Activated CD4-positive, CD25-positive, alpha-beta regulatory T cell treated with anti-CD3 and anti-CD28 coated beads, Interleukin-2, amount 50 U/mL, for 72 hours (primary cell): ENCODE data around the gene CD164L2.
A peak's percentile ranks its signal among the peaks of the same experiment; 100 is the strongest.

ENCODE experiments used
- DNase-seq: peaks from one replicate; pipeline ENCODE4 v3.0.0; 2021

The CD164L2 gene

GRCh38 chr1:27381969-27382762, 967 bp downstream of the CD164L2 start:
- DNase-seq, result no peak

- DNase-seq, result no peak
Measured at GRCh38 chr1:27380766-27381733, 2.1 kb downstream of the CD164L2 start.

- DNase-seq, result no peak
Measured at GRCh38 chr1:27380224-27380623, 2.9 kb downstream of the CD164L2 start.

GRCh38 chr1:27379564-27380122, 3.5 kb downstream of the CD164L2 start:
- no peak for DNase-seq

GRCh38 chr1:27377760-27378495, 5.2 kb downstream of the CD164L2 start:
- no peak for DNase-seq

GRCh38 chr1:27374362-27375086, 8.6 kb downstream of the CD164L2 start, which contains the start of gene FCN3:
Gene FCN3 (minus strand): TSS chr1:27374824. CDS start chr1:27374818, 6 bp downstream.
- DNase-seq, result no peak

GRCh38 chr1:27372808-27373690, 10.1 kb downstream of the CD164L2 start:
- no peak for DNase-seq

GRCh38 chr1:27372022-27372807, 10.9 kb downstream of the CD164L2 start:
- DNase-seq, result no peak

GRCh38 chr1:27368869-27369582, 14.1 kb downstream of the CD164L2 start:
- no peak for DNase-seq

GRCh38 chr1:27367160-27367650, 15.9 kb downstream of the CD164L2 start:
- no peak for DNase-seq

GRCh38 chr1:27366411-27367159, 16.5 kb downstream of the CD164L2 start, which contains the start of gene MAP3K6:
Gene MAP3K6 (minus strand): TSS chr1:27366961. CDS start chr1:27366597, 364 bp downstream.
- DNase-seq, result peak; percentile 49

- DNase-seq, result peak; percentile 75
Measured at GRCh38 chr1:27366113-27366410, 17.1 kb downstream of the CD164L2 start.

GRCh38 chr1:27365372-27366112, 17.6 kb downstream of the CD164L2 start:
- peak; percentile 72 for DNase-seq

GRCh38 chr1:27364696-27365371, 18.3 kb downstream of the CD164L2 start:
- DNase-seq, result no peak

- DNase-seq, result no peak
Measured at GRCh38 chr1:27363766-27364695, 19.1 kb downstream of the CD164L2 start.

GRCh38 chr1:27361553-27361952, 21.6 kb downstream of the CD164L2 start:
- no peak for DNase-seq
